GM21723 (cell line): ENCODE data around the gene ACADVL.
"Not testable (repeated sequence)": the region's sequence is repeated elsewhere in the genome, so short reads cannot be mapped to it uniquely, and the experiment has no call there.

ENCODE experiments used
- ATAC-seq: cut with Tn5 transposase; IDR thresholded peaks from one replicate; pipeline ENCODE4 v1.9.1; 2021; ENCODE audit warnings: mild to moderate bottlenecking, moderate library complexity; ENCODE audit not compliant: unreplicated experiment

ACADVL gene

DNA sequence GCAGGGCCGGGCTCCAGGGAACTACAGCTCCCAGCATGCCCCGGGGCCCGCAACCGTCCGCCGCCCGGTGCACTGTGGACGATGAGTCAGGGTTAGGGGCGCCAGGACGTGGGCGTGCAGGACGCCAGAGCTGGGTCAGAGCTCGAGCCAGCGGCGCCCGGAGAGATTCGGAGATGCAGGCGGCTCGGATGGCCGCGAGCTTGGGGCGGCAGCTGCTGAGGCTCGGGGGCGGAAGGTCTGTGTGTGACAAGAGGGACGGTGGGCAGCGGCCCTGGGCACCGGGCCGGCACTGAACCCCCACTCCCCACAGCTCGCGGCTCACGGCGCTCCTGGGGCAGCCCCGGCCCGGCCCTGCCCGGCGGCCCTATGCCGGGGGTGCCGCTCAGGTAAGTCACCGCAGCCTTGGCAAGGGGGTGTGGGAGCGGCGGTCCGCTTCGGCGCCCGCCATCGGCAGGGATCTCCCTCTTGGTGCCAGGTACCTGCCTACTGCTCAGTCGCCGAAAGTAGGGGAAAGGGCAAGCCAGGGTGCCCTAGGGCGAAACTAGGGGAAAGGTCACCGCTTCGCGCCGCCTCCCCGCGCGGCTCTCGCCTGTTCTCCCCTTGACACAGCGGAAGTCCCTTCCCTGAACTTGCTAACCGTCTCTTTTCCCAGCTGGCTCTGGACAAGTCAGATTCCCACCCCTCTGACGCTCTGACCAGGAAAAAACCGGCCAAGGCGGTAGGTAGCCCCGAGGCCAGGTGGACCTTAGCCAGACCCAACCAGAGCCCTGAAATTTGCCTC lies at the start of gene ACADVL, which contains the start of gene DLG4:
TSS of gene ACADVL (plus strand) at position 127 of the 781 bp plus-strand sequence. CDS start at position 174, 47 bp downstream.
TSS of gene DLG4 (minus strand) at position 25 of the 781 bp plus-strand sequence.
- peak; percentile 50 for ATAC-seq

DNA sequence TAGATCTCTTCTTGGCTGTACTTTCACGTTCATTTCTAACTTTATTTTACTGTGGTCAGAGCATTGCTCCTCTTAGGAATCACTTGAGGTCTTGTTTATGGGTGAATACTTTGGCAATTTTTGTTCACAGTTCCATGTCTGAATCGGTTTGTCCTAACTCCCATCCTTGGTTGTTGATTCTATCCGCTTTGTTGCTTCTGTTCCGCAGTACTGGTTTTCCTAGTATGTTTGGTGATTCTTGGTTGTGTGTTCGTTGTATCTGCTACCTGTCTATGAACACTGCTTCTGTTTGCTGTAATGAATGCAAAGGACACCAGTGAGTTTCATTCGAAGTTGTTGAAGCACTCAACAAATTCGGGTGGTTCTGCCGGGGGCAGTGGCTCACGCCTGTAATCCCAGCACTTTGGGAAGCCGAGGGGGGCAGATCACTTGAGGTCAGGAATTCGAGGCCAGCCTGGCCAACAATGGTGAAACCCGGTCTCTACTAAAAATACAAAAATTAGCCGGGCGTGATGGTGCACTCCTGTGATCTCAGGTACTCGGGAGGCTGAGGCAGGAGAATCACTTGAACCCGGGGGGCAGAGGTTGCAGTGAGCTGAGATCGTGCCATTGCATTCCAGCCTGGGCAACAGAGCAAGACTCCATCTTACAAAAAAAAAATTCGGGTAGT lies 47.1 kb upstream of the ACADVL start:
- not testable (repeated sequence) for ATAC-seq

DNA sequence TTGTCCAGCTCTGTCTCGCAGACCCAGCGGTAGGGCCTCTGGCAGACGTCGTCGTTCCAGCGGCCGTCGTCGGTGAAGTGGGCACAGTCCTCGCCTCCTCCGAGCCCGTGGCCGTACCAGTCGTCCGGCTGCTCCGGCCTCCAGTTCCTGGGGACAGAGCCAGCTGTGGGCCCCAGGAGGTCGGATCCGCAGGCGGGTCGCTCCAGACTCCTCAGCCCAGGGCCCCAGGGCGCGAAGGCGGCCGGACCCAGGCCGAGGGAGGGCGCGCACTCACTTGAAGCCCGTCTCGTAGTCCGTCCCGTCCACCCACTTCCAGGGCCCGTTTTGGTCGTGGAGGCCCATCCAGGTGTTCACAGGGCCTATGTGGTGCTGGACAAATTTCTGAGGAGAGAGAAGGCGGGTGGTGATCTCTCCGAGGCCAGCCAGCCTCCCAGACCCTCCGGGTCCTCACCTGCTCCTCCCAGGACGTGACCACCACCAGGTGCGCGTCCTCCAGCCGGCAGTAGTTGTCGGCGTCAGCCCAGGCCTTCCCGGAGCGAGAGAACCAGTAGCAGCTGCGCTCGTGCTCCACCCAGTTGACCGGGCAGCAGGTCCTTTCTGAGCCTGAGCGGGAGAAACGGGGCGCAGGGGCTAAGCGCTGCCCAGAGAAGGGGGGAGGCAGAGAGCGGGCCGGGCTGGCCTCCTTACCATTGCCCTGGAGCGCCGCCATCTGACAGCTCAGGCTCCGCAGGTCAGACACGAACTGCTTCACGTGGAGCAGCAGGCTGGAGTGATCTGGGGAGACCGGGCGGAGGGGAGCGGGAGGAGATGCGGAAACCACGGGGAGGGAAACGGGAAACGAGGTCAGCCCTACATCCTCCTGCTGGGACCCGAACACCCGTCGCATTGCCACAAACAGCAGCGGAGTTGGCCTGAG lies 45.8 kb upstream of the ACADVL start:
- no peak for ATAC-seq

DNA sequence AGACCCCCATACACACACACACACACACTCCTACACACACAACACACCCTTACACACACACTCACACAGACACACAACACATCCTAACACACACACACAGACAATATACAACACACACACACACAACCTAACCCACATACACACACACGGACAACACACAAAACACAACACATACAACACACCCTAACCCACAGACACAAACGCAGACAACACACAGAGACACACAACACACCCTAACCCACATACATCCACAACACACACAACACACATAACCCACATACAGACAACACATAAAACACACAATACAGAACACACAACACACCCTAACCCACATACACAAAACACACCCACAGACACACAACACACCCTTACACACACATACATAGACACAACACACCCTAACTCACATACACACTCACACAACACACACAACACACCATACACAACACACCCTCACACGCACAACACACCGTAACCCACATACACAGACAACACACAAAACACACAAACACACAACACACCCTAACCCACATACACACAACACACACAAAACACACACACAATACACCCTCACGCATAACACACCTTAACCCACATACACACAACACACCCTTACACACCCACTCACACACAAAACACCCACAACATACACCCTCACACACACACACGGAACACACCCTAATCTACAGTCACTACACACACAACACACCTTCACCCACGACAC lies 45.0 kb upstream of the ACADVL start:
- no peak for ATAC-seq

DNA sequence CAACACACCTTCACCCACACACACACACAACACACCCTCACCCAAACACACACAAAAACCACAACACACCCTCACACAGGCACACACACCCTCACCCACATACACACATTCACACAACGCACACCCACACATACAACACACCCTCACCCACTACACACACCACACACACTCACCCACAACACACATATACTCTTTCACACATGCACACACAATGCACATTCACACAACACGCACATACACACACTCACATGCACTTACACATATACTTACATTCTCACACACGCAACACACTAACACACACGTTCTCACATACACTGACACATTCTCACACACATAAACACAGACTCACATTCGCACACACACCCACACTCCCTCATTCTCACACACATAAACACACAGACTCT lies 44.4 kb upstream of the ACADVL start:
- ATAC-seq, result no peak

DNA sequence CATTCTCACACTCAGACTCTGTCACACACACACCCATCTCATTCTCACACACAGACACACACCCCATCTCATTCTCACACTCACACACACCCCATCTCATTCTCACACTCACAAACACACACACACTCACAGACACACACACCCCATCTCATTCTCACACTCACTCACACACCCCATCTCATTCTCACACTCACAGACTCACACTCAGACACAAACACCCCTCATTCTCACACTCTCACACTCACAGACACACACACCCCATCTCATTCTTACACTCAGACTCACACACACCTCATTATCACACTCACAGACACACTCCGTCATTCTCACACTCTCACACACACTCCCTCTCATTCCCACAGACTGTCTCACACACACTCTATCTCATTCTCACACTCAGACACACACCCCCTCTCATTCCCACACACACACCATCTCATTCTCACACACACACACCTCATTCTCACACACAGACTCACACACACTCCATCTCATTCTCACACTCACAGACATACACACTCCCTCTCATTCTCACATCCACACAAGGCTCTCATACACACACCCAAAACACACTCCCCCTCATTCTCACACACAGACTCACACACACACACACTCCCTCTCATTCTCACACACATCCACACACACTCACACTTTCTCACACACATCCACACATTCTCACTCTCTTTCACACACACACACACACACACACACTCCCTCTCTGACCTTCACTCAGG lies 43.5 kb upstream of the ACADVL start:
- no peak for ATAC-seq

DNA sequence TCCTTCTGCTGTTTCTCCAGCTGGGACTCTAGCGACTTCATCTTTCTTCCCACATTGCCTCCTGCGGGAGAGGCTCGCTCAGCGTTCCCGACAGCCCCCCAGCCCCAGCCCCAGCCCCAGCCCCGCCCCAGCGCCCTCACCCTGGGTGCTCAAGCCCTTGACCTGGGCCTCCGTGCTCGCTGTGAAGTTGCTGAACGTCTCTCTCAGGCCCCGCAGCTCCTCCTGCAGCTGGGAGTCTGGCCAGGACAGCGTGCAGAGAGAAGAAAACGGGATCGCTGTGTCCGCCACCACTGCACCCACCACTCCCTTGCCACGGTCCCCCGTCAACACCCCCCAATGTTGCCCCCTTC lies 42.9 kb upstream of the ACADVL start:
- ATAC-seq, result no peak

DNA sequence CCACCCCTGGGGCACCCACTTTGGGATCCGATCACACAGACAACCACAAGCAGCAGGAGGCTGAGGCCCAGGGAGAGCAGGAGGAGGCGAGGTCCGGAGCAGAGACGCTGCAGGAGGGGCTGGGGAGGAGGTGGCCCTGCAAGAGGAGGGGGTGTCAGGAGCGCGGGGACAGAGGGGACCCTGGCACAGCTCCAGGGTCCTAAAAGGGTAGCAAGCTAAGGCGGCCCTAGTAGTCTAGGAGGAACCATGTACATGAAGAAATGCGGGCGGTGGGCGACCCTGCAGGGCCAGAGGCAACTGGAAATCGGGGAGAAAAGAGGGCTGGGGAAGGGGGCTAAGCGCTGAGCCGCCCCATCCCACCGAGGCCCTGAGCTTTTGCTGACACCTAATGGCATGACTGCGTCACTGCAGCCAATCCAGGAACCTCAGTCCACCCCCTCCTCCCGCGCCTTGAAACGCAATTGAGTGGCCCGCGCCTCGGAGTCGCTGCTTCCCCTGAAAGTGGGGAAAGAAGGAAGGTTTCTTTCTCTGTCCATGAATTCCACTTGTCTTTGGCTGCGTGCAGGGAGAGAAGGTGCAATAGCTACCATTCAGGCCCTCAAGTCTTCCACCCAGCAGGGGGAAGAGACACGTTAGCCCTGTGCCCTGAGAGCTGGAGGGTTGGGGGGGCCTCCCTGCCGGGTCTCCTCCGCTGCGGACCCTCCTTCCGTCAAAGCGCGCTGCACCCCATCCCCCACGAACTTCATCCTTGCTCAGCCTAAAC lies 42.4 kb upstream of the ACADVL start:
- ATAC-seq, result no peak

DNA sequence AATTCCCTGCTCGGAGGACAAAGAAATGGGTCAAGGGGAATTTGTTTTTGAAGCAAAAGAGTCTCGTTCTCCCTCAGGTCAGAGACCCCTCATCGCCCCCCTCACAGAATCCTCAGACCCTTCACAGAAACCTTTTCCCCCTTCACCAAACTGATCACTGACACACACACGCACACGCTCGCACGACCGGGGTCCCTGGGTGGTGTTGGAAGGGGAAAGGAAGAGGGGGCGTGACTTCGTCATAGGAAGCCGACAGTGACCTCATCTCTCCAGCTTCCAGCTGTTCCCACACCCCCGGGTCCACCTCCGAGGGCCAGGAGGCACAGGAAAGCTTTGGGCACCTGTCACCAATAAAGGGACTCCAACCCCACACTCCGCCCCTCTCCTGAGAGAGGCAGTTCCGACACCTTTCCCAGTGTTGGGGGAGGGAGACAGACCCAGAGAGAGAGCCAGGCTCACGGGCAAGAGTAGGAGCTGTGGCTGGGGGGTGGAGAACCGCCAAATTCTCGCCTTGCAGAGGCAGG lies 41.7 kb upstream of the ACADVL start:
- no peak for ATAC-seq

DNA sequence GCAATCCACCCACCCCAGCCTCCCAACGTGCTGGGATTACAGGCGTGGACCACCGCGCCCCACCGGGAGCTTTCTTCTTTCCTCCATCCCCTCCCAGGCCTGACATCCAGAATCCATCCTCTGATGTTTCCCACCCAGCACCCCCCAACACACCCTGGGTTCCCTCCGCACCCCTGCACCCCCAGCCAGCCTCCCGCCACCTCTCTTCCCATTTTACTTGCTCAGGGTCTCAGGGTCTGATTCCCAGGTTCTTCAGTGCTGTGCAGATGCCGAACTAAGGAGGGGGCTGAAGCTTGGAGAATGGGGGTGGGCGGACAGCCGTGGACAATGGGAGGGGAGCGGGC lies 40.8 kb upstream of the ACADVL start:
- ATAC-seq, result no peak

DNA sequence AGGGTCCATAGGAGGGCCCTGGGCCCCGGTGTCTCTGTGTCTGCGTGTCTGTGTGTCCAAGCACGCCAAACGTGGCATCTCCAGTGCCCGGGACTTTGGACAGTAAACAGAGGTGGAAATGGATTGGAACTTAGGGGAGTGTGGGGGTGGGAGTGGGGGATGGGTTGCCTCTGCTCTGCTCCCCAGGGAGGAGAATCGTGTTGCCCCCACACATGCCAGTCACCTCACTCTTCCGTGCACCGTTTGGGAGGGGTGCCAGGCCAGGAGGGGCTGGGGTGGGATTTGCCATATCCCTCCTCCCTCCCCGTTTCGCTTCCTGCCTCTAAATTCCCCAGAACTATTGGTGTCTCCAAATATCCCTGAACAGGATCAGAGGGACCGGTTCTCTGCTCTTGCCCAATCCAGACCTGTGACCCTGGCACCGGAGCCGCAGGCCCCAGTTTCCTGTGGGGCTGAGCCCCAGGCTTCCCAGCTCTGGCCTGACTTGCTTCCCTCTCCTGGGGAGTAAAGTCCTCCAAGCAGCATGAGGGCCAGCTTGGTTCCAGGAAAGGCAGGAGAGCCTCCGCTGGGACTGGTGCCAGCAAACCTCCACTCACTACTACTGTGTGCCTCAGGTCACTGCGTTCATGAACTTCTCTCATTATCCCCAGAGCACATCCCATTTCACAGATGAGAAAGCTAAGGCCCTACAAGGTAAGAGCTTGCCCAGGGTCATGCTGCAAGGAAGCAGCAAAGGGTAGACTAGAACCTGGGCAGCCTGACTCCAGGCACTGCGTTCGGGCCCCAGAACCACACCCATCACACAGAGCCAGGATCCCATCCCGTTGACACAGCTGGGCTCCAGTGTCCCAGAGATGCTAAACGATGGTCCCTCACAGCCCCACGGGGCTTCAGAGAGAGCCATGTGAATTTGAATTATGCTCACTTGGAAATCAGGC lies 40.2 kb upstream of the ACADVL start, which contains the start of gene ASGR1:
TSS of gene ASGR1 (minus strand) at position 54 of the 938 bp plus-strand sequence. CDS start 807 bp downstream, outside the sequence.
- no peak for ATAC-seq

DNA sequence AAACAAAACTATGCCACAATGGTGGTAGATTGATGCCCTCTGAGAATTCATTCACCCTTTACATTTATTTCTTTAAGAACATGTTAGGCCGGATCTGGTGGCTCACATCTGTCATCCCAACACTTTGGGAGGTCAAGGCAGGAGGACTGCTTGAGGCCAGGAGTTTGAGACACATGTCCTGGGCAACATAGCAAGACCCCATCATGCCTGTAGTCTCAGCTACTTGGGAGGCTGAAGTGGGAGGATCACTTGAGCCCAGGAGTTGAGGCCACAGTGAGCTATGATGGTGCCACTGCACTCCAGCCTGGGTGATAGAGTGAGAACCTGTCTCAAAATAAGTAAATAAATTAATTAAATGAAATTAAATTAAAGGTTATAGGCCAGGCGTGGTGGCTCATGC lies 37.6 kb upstream of the ACADVL start:
- ATAC-seq, result not testable (repeated sequence)

DNA sequence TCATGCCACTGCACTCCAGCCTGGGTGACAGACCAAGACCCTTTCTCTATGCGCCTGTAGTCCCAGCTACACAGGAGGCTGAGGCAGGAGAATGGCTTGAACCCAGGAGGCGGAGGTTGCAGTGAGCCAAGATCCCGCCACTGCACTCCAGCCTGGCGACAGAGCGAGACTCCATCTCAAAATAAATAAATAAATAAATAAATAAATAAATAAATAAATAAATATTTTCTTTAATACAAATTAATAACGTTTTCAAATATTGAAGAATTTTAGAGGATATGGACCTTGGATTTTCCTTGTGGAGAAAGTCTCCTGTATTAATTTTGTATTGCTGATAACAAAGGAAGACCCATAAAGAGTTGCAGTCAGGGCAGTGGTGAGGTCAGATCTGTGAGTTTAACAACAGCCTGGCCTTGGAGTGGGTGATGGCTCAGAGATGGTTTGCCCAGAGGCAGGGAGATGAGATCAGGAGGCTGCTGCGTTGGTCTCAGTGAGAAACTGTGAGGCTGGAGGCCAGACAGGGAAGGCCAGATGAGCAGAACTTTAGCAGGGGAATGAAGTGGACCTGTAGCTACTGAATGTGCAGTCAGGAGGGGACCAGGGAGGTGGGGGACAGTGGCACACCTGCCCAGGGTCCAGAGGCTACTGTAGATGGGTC lies 36.2 kb upstream of the ACADVL start:
- ATAC-seq, result no peak

DNA sequence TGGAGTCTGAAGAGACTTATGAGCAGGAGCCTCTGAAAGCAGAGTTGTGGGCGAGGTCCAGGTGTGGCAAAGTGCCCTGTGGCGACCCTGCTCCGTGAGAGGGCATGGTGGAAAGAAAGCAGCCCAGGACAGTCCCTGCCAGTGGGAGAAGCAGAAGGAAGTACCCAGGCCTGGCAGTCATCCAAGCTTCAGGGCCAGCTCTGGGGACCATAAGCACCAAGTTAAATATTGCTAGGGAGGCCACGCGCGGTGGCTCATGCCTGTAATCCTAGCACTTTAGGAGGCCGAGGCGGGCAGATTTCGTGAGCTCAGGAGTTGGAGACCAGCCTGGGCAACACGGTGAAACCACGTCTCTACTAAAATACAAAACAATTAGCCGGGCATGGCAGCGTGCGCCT lies 35.6 kb upstream of the ACADVL start:
- ATAC-seq, result no peak

DNA sequence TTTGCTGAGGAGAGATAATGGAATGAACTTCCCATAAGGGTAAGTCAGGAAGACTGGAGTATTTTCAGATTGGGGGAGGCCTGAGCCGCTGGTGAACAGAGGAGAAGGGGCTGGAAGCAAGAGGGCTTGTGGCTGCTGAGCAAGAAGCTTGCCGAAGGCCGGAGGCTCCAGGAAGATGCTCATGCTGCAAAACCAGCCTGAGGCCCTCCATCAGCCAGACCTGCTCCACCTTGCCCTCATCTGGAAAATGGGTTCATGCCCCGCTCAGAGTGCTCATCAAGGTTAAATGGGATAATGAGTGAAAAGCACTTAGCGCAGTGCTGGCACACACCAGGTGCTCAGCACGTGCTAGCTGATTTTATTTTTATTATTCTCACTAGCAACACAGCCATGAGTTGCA lies 35.1 kb upstream of the ACADVL start:
- ATAC-seq, result no peak

DNA sequence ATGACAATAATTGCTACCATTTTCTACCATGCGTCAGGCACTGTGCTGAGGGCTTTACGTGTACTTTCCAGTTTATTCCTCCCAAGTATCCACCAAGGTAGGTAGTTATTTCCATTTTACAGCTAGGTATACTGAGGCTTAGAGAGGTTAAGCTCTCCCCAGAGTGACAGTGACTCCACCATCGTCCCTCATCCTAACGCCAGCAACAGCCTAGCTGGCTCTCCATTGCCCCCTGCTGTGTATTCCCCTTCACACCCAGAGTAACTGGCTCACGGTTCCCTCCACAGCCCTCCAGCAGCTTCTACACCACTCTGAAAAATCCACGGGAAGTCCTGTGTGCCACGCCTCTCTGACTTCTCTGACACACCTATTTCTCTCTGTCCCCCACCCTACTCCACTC lies 33.5 kb upstream of the ACADVL start:
- no peak for ATAC-seq

DNA sequence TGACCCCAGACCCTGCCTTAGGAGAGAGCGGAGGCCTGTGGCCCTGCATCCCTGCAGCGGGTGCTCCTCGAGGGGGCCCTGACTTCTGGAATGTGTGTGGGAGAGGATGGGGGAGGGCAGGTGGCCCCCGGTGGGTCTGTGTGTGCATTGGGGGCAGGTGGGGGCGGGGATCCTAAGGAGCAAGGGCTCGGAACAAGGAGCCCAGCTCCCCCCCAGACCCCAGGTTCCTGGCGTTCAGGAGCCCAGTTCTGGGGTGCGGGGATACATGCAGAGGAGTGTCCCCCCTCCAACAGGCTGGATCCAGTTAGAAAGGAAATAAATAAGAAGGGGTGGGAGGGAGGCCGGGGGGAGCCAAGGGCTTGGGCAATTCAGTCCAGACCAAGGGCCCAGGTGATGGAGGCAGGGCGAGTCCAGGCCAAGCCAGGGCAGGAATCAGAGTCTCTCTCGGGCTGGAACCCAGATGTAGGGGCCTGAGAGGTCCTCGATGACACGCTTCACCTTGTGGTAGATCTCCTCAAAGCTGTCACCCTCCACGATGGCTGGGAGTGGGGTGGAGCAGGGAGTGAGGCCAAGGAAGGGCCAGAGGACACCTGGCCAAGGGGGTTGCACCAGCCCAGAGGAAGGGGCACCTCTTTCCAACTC lies 29.3 kb upstream of the ACADVL start:
- no peak for ATAC-seq
